Esophagus squamous epithelium (tissue), 5 donors: ENCODE results near the gene ZGLP1. TPM values are rescaled to one million over a fixed set of nuclear protein-coding genes. Genes with fewer than 3 reads are reported as not detected.
A peak's percentile ranks its signal among the peaks of the same experiment; 100 is the strongest.

ENCODE experiments used
- DNase-seq: peaks from one replicate; lab custom pipeline; 2025; lab: John Stamatoyannopoulos, UW
- H3K27ac ChIP-seq, 4 donors: fragments of 200-600 bp; sonication (generic); one replicate each; pipeline ENCODE4 v1.5.1; 2016 to 2019; ENCODE audit warnings: mild to moderate bottlenecking in 1 of 4
- H3K27me3 ChIP-seq, 4 donors: fragments of 200-600 bp; sonication (generic); 1 replicate in 3 of 4; 2 replicates in 1 of 4; pipeline versions ENCODE4 v1.5.1 to v1.6.0; 2017 to 2021; ENCODE audit warnings: antibody characterized with exemption in 1 of 4
- H3K36me3 ChIP-seq, 3 donors: fragments of 200-600 bp; sonication (generic); one replicate each; pipeline ENCODE4 v1.5.1; 2016 to 2019
- H3K4me1 ChIP-seq, 3 donors: fragments of 200-600 bp; sonication (generic); one replicate each; pipeline ENCODE4 v1.5.1; 2017 to 2019
- H3K4me3 ChIP-seq, 4 donors: fragments of 200-600 bp; sonication (generic); 1 replicate in 3 of 4; 2 replicates in 1 of 4; pipeline ENCODE4 v1.5.1; 2016 to 2019; ENCODE audit warnings: mild to moderate bottlenecking in 2 of 4, moderate library complexity in 1 of 4
- H3K9me3 ChIP-seq, 3 donors: fragments of 200-600 bp; sonication (generic); one replicate each; pipeline ENCODE4 v1.5.1; 2016 to 2019
- CTCF ChIP-seq, 6 experiments: fragments of 450-650 bp in 4 of 6; fragments of 200-600 bp in 2 of 6; sonication (generic) in 2 of 6; IDR thresholded peaks; one replicate each; pipeline ENCODE4 v1.5.1; 2016 to 2019; ENCODE audit warnings: antibody characterized with exemption in 6 of 6, mild to moderate bottlenecking in 4 of 6, moderate library complexity in 4 of 6
- POLR2A ChIP-seq, 4 donors: fragments of 450-650 bp; IDR thresholded peaks; one replicate each; pipeline ENCODE4 v1.6.1; 2017; ENCODE audit warnings: antibody characterized with exemption in 4 of 4, mild to moderate bottlenecking in 4 of 4, moderate library complexity in 3 of 4
- WGBS, 2 donors: methylation state at CpG; one replicate each; pipeline ENCODE4 v1.1.5; 2018; 5-methylcytosine and 5-hydroxymethylcytosine counted together
- intact Hi-C: fragments of 100-400 bp; cut with DNase I; formaldehyde crosslinking; loops from one replicate; pipeline ENCODE4 v1.15.0; 2022
- total RNA-seq, 4 donors: library from RNA; depleted of rRNA; stranded (reverse); fragments of >200 nt; gene quantifications; one replicate each; pipeline ENCODE4 v1.1.0, GENCODE V29; 2016
- donor health status: DM: yes; HTN: yes; CAD: no.

Gene ZGLP1
- total RNA-seq, 4 donors from 2014 or later, result 0.79 to 1.5 (median 1.2) TPM

- WGBS, 2 donors, result 0 to 1% methylated on average over 8 to 12 of the region's 45 CpGs
- intact Hi-C loops, result no loop called here
- Histone ChIP-seq H3K4me1 (peaks cover 62 to 100% (median 65%) of the 10 kb centered on the region in 3 donors), H3K27me3 (peaks cover 19 to 82% (median 36%) of the 10 kb centered on the region in 4 donors), H3K27ac (peak within 1 kb of the TSS in 2 of 4 donors; percentile 41 to 52), H3K4me3 (peak within 1 kb of the TSS; percentile 20 to 66 (median 41)), H3K36me3 (peaks cover 0 to 11% (median under 1%) of the 10 kb centered on the region in 3 donors), H3K9me3 (no peaks in the 10 kb centered on the region)
- TF ChIP-seq CTCF (IDR thresholded peaks at IDR 0.05), result no peak
- no peak for DNase-seq
Observed at GRCh38 chr19:10289836-10290356, 19.7 kb downstream of the ZGLP1 start, which contains the start of gene ICAM5. ICAM5 (plus strand) TSS chr19:10289952; CDS start chr19:10290044, 92 bp downstream.

GRCh38 chr19:10289167-10289835 is 20.3 kb downstream of the ZGLP1 start:
- H3K4me1 ChIP-seq, result peaks cover 62 to 94% (median 65%) of the 10 kb centered on the region in 3 donors
- intact Hi-C loops, result no loop called here
- H3K36me3 ChIP-seq, result peaks cover 0 to 17% (median 6%) of the 10 kb centered on the region in 3 donors
- H3K9me3 ChIP-seq, result no peaks in the 10 kb centered on the region
- TF ChIP-seq POLR2A (IDR thresholded peaks at IDR 0.05) (no peak), CTCF (IDR thresholded peaks at IDR 0.05) (no peak)
- H3K4me3 ChIP-seq, result peak overlapping the region; percentile 20 to 66 (median 41)
- DNase-seq, result no peak
- H3K27ac ChIP-seq, result peak overlapping the region in 1 of 4 donors; percentile 41
- 1 to 2% methylated on average over 11 to 20 of the region's 50 CpGs for WGBS, 2 donors
- peaks cover 15 to 77% (median 31%) of the 10 kb centered on the region in 4 donors for H3K27me3 ChIP-seq

- Histone ChIP-seq H3K27me3 (peaks cover 11 to 74% (median 27%) of the 10 kb centered on the region in 4 donors), H3K27ac (peak overlapping the region in 1 of 4 donors; percentile 41), H3K9me3 (no peaks in the 10 kb centered on the region), H3K36me3 (peaks cover 0 to 23% (median 11%) of the 10 kb centered on the region in 3 donors), H3K4me1 (peaks cover 62 to 92% (median 65%) of the 10 kb centered on the region in 3 donors), H3K4me3 (peak overlapping the region; percentile 20 to 66 (median 41))
- intact Hi-C loops, result no loop called here
- TF ChIP-seq POLR2A (IDR thresholded peaks at IDR 0.05) (no peak), CTCF (IDR thresholded peaks at IDR 0.05) (no peak)
- no peak for DNase-seq
- WGBS, 2 donors, result 8 to 10% methylated on average over 2 to 8 of the region's 23 CpGs
Observed at GRCh38 chr19:10288662-10289166, 20.9 kb downstream of the ZGLP1 start.

GRCh38 chr19:10286803-10287737 is 22.5 kb downstream of the ZGLP1 start, which contains the start of gene ICAM4:
ICAM4 (plus strand) TSS chr19:10286955; CDS start chr19:10287013, 58 bp downstream.
- H3K9me3 ChIP-seq, result no peaks in the 10 kb centered on the region
- peaks cover 55 to 82% (median 62%) of the 10 kb centered on the region in 3 donors for H3K4me1 ChIP-seq
- H3K4me3 ChIP-seq, result peak within 1 kb of the TSS in 3 of 4 donors; percentile 22 to 38 (median 23)
- DNase-seq, result no peak
- H3K27ac ChIP-seq, result peak within 1 kb of the TSS in 2 of 4 donors; percentile 19 to 70
- intact Hi-C loops, result no loop called here
- peaks cover 11 to 58% (median 14%) of the 10 kb centered on the region in 4 donors for H3K27me3 ChIP-seq
- TF ChIP-seq CTCF (IDR thresholded peaks at IDR 0.05) (no peak), POLR2A (IDR thresholded peaks at IDR 0.05) (no peak)
- H3K36me3 ChIP-seq, result peaks cover 0 to 31% (median 16%) of the 10 kb centered on the region in 3 donors
- WGBS, 2 donors, result 3 to 19% methylated on average over 6 to 20 of the region's 59 CpGs
